GM18498 (cell line): Measurements from ENCODE around the gene NCAM2.

Experiments used
- ATAC-seq: cut with Tn5 transposase; IDR thresholded peaks from one replicate; pipeline ENCODE4 v1.9.1; 2021; ENCODE audit warnings: mild to moderate bottlenecking, moderate library complexity; ENCODE audit not compliant: unreplicated experiment

The NCAM2 gene

DNA sequence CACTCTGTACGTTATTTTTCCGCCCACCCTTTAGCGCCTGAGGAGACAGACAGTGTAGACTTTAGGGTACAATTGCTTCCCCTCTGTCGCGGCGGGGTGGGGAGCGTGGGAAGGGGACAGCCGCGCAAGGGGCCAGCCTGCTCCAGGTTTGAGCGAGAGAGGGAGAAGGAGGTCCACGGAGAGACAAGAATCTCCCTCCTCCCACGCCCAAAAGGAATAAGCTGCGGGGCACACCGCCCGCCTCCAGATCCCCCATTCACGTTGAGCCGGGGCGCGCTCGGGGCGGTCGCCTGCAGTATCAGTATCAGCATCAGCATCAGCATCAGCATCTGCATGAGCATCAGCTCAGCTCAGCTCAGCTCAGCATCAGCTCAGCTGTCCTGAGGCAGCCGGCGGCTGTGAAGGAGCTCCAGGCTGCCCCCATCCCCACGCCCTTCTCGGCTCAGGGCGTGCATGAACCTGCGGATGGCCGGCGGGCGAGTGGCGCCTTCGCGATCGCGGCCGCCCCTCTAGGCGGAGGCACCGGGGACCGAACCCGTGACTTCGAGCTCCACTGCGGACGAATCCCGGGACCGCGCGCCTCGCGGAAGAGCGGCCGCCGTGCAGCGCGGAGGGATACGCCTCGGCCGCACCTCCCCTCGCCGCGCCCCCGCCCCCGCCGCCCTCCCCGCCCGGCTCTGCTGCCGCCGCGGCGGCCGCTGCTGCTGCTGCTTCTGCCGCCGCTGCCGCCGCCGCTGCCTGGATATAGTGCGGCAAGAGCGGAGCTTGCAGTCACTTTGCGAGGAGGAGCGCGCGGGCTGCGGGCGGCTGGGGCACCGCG is at the start of gene NCAM2:
Gene NCAM2 (plus strand): TSS at position 774 of the 820 bp plus-strand sequence.
- ATAC-seq: peak; percentile 62

DNA sequence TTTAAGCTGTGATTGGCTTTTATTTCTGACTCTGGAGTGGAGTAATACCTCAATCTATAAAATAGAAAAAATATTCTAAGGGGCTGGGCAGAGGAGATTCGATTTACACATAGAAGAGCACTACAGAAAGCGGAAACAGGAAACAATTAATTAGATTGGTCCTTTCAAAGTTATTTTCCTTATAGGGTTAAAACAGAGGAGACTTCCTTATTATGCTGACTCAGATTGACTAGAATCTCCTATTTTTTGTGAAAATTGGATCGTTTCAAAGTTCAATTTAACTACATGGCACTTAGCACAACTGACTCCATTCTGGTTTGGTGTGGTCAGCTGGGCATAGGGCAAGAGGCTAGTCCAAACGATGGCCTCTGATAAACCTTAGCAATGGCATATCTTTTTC is 48.3 kb upstream of the NCAM2 start:
- no peak for ATAC-seq

DNA sequence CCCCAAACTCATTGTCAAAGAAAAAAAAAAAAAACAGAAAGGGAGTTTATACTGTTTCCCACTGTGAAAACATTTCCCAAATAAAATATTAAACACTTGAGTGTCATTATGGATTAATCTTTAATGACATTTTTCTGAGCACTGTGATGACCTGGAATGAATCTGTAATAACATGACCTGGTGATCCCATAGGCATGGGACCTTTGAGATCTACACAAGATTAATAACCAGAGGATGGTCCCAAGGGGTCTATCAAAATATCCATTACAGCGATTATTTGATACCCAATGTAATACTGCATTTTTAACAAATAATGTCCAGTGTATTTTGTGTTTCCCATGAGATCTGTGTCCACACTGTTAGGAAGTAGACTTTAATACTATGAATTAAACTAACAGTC is 32.4 kb upstream of the NCAM2 start:
- ATAC-seq: no peak

DNA sequence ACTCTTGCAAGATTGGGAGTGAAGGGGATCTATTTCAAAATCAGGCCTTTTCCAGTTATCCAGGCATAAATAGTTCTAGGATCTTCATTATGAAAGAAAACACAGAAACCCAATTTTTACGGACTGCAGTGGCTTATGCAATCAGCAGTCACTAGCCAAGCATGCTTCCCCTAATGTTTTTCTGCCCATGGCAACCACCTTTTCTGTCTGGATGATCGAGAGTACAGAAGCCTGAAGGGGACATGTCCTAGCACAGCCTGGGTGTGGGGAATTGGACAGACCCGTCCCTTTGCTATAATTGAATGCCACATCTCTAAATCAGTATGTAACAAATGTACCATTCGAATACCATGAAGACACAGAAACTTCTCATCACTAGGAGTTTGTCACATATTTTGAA is 29.8 kb upstream of the NCAM2 start:
- no peak for ATAC-seq

DNA sequence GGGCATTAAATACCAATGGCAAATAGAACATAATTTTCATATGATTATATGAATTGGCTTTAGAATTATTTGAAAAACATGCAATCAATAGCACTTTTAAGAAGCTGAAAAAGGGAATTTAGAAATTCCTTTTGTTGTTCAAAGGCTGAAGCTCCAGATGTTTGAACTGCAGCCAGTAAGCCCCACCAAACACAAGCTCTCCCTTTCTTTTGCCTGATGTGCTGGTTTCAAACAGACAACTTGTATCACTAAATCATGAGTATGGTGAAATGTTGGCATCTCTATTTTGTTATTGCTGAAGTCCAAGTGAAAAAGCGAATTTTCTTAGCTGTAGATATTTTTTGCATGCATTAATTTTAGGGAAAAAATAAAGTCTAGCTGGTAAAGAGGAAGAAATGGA is 27.5 kb upstream of the NCAM2 start:
- ATAC-seq: no peak

DNA sequence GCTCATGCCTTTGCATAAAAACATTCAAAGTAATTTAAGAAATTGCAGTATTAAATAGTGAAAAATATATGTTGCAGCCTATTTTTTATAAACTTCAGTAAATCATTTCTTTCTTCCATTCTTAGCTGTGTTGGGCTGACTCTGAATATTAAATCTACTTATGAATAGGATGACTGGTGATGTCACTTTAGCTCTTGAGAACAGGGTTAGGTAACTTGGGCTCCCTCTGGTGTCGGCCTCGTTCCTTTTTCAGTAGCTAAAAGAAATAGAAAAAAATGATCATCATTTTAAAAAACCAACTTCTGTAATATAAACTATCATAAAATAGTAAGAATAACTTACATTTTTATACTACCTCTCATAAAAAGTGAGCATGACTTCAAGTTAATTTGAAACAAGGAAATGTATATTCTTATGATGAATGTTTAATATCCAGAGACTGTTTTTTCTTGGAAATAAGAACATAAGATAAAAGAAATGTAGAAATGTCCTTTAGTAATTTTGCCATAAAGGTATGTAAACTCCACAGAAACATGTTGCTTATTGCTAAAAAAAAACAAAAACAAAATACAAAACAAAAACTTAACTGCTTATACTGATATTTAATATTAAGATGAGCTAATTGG is 26.8 kb upstream of the NCAM2 start:
- no peak for ATAC-seq

DNA sequence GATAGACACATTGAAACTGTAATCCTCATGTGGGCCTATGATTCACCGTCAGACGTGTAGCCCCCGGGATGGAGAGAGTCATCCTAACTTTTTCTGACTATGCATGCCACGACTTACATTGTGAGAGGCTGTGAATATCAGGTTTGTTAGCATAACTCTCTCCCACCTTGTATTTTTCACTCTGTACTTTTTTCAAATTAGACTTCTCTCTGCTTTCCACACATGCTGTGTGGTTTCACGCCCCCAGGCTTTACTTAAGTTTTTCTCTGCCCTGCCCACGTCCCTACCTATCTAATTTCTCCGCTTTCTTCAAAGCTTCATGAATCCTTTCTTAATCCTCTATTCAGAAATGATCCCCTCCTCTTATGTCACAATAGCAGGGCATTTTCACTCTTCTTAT is 3.4 kb upstream of the NCAM2 start:
- no peak for ATAC-seq

DNA sequence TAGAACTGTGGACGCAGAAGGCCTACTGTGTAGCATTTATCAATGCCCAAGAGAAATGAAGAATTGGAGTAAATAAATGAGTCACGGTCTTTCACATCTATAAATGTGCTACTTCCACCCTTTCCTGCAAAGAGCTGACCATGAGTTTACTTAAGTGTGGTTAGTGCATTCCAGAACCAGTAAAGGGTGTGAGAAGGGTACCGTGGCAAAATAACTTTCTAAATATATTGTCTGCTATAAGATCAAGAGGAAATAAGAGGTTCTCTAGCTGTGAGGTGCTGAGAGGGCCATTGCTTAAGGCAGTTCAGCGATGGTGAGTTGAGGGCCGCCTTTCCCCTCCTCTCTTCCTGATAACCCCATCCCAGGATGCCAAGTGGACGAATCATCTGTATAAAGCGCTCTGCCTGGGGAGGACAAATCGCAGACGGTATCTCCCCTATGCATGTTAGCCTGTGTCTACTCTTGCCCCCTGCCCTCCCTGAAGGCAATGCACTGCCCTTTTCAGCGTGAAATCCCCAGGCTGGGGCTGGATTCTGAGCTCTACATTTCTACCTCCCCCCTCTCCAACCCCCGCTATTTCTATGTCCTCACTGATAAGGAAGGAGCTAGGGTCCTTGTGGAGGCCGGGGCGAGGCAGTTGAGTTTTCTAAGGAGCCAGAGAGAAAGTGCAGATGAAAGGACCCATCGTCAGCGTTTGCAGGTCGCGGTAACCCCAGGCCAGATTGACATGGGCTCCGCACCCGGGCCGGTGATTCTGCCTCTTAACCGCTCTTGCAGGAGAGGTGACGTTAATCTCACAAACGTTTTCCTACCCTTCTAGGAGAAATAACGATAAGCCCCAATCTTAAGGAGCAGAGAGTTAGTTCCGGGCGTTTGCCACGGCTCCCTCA is 1.5 kb upstream of the NCAM2 start:
- ATAC-seq: no peak

DNA sequence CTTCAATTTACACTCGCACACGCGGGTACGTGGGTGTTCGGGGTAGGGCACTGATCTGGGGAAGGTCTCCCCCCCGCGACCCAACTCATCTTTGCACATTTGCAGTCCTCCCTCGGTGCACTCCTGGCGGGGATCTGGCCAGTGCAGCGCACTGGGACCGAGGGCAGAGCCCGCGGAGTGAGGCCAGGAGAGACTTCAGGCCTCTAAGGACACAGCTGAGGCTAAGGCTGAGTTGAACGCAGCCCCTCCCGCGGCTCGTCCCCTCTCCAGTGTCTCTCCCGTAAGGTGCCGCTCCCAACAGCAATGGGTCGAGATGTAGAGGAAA is 936 bp upstream of the NCAM2 start:
- no peak for ATAC-seq

DNA sequence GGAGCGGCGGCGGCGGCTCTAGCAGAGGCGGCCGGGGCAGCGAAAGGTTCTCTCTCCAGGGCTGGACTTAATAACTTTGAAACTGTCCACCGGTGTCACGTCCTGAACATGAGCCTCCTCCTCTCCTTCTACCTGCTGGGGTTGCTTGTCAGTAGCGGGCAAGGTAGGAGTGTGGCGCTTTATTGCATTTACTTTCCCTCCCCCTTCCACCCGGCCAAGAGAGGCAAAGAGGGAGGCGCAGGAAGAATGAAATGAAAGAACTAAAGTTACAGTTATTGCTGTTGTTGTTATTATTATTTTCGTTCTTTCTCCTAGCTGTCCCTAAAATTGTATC is 214 bp downstream of the NCAM2 start:
- ATAC-seq: no peak

DNA sequence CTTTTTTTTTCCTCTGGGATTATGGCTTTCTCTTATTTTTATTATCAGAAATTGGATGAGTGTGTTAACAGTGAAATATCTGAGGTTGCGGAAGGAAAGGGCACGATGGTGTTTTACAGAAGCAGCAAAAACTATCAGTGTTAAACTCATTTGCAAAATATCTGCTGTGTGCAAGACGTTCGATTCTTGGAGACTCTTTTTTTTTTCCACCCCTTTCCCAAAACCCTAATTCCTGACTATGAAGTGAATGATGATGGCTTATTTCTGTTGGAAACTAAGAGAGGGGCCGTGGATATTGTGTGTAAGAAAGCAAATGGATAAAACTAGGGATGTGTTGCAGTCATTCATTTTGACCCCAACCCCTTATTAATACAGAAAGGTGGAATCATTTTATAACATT is 677 bp downstream of the NCAM2 start:
- no peak for ATAC-seq

DNA sequence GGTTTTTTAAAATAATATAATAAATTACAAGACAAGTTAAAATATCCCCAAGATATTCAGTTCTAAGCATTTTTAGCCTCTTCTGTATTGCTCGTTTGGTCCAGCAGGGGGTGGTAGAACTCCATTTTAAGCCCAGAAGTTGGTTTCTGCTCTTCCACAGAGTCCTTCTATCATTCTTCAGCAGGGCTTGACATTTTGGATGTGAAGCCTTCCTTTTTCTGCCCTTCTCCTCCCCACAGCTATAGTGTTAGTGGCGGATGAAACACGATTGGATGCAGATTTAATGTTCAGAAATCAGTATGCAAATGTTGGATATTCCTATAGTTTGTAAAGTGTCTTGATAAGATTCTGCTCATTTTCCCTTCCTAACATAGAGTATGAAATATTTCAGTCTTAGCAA is 1.4 kb downstream of the NCAM2 start:
- no peak for ATAC-seq

DNA sequence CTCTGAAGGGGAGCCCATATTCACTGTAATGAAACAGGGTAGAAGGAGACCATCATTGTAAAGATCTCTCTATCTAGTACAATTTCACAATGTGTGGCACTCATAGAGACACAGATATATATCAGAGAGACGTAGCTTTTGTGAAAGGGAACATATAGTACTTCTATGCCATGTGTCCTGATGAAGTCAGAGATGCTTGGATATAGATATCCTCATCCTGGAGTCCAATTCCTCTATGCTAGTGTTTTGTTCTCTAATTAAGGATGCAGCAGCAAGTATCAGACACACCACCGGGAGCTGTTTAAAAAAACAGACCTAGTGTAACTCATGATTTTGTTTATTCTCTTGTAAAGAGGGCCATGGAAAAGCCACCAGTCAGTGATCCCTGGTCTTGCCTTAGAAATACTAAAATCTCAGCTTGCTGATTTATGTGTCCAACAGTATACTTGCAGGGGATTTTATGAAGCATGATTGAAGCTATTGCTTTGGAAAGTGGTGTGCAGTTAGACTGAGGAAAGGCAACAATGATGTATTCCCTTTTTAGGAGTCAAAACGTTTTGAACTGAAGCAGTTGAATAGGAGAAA is 2.5 kb downstream of the NCAM2 start:
- ATAC-seq: no peak

DNA sequence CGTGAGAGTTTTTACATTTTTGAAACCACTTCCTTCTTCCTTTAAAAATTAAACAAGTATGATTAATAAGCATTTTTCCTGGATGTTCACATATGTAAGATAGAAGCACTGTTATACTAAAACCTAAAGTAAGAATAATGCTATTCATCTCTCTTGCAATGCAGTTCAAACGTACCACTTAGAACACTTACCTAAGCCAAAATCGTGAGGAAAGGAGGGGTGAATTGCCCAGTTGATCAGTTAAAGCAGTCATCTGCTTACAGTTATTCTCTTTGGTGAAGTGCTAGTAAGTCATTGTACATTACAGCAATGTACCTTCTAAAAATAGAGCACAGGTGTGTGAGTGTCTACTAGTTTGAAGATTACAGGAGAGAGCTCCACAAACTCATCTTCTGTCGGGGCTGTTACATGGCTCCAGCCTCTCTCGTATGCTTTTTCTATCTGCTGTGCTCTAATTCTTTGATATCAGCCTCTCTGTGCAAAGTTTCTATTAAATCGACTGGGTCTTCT is 3.4 kb downstream of the NCAM2 start:
- ATAC-seq: no peak

DNA sequence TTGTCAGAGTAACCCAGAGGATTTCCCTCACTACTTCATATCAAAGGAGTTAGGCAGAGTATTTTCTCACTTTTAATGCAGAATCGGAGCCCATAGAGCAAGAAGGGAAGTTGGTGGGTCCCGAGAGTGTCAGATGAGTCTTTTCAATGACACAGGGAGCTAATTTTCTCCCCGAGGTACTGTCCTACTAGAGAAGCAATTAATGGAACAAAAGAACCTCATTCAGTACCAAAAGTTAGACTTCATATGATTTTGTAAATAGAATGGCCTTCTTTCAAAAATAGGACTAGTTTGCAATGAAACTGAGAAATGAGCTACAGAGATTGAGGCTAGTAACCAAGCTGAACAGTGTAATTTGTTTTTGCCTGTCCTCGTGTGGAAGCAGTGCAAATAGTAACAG is 3.9 kb downstream of the NCAM2 start:
- ATAC-seq: no peak

DNA sequence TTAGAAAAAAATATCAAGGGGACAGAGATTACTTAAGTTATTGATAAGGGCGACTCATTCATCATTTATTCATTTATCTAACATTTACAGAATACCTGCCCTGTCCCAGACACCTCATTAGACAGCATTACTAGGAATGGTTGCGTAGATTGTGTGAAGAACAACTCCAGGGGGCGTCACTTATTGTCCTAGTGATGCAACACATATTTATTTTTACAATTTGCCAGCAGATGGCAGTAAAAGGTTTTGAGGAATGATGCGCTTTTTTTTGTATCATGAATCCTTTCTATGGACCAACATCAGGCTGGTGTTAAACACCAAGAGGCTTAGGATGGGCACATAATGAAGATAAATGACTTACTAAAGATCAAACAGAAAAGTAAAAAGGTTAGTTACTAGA is 5.5 kb downstream of the NCAM2 start:
- no peak for ATAC-seq

DNA sequence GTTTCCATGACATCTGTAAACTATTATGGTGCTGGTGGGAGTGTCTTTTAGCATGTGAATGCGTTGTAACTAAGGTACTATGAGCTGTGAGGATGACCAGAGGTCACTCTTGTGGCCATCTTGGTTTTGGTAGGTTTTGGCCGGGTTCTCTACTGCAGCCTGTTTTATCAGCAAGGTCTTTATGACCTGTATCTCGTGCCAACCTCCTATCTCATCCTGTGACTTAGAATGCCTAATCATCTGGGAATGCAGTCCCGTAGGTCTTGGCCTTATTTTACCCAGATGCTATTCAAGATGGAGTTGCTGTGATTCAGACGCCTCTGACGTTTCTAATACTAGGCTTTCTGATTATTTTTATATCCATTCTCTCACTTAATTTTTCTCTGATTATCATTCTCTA is 9.4 kb downstream of the NCAM2 start:
- no peak for ATAC-seq

DNA sequence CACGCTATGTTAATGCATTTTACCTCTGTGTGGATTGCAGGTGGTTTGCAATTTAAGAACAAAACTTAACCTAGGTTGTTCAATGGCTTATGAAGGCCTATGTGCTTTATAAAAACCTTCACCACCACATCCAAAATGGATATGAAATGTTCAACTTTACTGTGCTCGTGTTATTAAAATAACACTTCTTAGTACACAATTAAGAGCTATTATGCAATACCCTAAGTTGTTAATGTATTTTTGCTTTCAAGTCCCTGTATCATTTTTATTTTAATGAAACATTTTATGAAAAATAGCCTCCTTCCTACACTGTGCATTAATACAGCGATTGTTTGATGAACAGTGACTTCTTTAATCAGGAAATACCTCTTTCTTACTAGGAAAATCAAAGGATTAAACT is 12.0 kb downstream of the NCAM2 start:
- no peak for ATAC-seq

DNA sequence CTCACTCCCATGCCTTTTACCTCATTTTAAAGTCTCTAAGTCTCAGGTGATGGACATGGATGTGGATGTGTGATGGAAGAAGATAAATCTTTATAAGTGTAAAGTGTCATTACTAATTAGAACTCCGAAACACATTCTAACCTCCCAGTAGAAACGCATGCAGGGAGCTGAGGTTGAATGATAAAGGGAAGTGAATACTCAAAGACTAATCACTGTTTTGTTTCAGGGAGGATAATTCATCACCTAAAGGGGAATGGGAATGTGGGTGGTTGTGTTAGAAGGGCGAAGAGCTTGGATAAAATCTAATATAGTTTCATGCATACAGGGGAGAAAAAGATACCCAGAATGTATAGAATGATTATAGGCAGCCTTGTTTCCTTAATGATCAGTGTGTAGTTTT is 12.5 kb downstream of the NCAM2 start:
- no peak for ATAC-seq

DNA sequence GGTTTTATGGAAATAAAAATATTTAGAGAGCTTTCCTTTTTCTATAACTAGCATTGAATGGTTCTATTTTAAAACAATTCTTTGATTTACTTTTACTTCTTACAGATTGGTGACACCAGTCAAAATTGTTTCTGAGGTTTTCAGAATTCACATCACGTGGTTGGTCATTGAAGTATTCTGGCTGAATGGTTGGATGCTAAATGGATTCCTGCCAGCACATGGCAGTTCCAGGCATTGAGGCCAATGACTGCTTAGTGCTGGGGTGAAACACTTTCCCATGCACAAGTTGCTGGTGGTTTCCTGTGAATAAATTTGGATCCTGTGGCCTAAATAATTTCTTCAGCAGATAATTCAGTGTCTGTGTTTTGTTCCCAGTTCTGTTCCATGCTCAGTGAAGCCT is 20.6 kb downstream of the NCAM2 start:
- ATAC-seq: no peak

DNA sequence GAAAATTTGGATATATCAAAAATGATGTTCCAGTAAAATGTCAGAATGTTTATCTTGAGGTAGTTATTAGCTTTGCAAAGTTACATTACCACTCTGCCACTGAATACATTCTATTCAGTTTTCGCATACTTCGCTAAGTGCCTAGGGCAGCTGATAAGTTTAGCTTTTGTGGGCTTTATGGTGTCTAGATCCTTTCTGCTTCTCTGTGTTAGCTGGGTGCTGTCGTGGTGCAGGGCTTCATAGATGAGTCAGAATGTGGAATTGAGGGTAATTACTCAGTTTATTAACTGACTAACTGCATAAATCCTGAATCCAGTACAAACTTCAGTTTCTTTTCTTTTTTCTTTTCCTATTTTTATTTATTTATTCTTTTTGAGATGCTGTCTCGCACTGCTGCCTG is 21.5 kb downstream of the NCAM2 start:
- no peak for ATAC-seq
